ENCODE measurements around the gene CIDEC.

DNA sequence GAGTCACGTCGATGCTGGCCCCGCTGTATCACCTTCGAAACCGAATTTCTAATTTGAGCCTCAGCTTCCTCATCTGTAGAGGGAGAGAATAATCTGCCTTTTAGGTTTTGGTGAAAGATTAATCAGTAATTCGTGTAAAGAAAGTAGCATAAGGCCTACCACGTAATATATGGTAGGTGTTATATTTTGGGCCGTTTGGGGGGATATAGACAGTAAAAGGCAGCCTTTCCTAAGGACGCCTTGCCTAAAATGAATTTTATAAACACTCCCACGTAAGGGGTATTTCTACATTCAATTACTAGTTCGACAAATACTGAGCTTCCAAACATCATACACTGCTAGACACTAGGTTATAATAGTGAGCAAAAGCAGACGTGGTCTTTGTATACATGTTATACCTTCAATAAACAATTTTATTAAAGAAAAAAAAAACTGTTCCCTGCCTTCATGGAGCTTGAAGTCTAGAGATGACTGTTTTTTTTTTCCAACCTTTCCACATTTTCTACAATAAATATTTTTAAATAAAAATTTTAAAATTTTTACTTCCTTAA, 11.1 kb upstream of the CIDEC start:
- TF ChIP-seq ZNF432 (CRISPR knock-in tag; IDR thresholded peaks at IDR 0.05; ENCODE audit: borderline replicate concordance) (no peak), ZNF589 (CRISPR knock-in tag; conservative IDR thresholded peaks at IDR 0.05) (no peak), TAF1 (CRISPR knock-in tag; IDR thresholded peaks at IDR 0.05) (no peak), ATF1 (CRISPR knock-in tag; IDR thresholded peaks at IDR 0.05) (no peak), MED8 (CRISPR knock-in tag; IDR thresholded peaks at IDR 0.05; ENCODE audit: insufficient replicate concordance) (no peak), HOXA7 (CRISPR knock-in tag; IDR thresholded peaks at IDR 0.05) (no peak), RBAK (CRISPR knock-in tag; IDR thresholded peaks at IDR 0.05) (no peak), ZNF737 (CRISPR knock-in tag; IDR thresholded peaks at IDR 0.05; ENCODE audit: borderline replicate concordance) (no peak), GABPB1 (CRISPR knock-in tag; IDR thresholded peaks at IDR 0.05) (no peak)
- TF ChIP-seq, protein P1, sequence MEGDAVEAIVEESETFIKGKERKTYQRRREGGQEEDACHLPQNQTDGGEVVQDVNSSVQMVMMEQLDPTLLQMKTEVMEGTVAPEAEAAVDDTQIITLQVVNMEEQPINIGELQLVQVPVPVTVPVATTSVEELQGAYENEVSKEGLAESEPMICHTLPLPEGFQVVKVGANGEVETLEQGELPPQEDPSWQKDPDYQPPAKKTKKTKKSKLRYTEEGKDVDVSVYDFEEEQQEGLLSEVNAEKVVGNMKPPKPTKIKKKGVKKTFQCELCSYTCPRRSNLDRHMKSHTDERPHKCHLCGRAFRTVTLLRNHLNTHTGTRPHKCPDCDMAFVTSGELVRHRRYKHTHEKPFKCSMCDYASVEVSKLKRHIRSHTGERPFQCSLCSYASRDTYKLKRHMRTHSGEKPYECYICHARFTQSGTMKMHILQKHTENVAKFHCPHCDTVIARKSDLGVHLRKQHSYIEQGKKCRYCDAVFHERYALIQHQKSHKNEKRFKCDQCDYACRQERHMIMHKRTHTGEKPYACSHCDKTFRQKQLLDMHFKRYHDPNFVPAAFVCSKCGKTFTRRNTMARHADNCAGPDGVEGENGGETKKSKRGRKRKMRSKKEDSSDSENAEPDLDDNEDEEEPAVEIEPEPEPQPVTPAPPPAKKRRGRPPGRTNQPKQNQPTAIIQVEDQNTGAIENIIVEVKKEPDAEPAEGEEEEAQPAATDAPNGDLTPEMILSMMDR (CRISPR knock-in tag; IDR thresholded peaks at IDR 0.05), result no peak
- TF ChIP-seq, protein P2, sequence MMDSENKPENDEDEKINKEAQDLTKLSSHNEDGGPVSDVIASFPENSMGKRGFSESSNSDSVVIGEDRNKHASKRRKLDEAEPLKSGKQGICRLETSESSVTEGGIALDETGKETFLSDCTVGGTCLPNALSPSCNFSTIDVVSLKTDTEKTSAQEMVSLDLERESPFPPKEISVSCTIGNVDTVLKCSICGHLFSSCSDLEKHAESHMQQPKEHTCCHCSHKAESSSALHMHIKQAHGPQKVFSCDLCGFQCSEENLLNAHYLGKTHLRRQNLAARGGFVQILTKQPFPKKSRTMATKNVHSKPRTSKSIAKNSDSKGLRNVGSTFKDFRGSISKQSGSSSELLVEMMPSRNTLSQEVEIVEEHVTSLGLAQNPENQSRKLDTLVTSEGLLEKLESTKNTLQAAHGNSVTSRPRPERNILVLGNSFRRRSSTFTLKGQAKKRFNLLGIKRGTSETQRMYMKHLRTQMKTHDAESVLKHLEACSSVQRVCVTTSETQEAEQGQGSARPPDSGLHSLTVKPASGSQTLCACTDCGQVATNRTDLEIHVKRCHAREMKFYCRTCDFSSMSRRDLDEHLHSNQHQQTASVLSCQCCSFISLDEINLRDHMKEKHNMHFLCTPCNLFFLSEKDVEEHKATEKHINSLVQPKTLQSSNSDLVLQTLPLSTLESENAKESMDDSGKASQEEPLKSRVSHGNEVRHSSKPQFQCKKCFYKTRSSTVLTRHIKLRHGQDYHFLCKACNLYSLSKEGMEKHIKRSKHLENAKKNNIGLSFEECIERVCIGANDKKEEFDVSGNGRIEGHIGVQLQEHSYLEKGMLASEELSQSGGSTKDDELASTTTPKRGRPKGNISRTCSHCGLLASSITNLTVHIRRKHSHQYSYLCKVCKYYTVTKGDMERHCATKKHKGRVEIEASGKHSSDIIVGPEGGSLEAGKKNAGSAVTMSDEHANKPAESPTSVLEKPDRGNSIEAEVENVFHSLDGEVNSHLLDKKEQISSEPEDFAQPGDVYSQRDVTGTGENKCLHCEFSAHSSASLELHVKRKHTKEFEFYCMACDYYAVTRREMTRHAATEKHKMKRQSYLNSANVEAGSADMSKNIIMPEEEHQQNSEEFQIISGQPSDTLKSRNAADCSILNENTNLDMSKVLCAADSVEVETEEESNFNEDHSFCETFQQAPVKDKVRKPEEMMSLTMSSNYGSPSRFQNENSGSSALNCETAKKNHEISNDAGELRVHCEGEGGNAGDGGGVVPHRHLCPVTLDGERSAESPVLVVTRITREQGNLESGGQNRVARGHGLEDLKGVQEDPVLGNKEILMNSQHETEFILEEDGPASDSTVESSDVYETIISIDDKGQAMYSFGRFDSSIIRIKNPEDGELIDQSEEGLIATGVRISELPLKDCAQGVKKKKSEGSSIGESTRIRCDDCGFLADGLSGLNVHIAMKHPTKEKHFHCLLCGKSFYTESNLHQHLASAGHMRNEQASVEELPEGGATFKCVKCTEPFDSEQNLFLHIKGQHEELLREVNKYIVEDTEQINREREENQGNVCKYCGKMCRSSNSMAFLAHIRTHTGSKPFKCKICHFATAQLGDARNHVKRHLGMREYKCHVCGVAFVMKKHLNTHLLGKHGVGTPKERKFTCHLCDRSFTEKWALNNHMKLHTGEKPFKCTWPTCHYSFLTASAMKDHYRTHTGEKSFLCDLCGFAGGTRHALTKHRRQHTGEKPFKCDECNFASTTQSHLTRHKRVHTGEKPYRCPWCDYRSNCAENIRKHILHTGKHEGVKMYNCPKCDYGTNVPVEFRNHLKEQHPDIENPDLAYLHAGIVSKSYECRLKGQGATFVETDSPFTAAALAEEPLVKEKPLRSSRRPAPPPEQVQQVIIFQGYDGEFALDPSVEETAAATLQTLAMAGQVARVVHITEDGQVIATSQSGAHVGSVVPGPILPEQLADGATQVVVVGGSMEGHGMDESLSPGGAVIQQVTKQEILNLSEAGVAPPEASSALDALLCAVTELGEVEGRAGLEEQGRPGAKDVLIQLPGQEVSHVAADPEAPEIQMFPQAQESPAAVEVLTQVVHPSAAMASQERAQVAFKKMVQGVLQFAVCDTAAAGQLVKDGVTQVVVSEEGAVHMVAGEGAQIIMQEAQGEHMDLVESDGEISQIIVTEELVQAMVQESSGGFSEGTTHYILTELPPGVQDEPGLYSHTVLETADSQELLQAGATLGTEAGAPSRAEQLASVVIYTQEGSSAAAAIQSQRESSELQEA (CRISPR knock-in tag; IDR thresholded peaks at IDR 0.05; ENCODE audit: not compliant biosample characterization), result no peak

Measured in HepG2 (cell line).